CD4-positive, alpha-beta T cell treated with Interleukin-12 subunit alpha and Interleukin-12 subunit beta, for 1 hour (primary cell): ENCODE measurements around the gene SLX4.
A peak's percentile ranks its signal among the peaks of the same experiment; 100 is the strongest.

ENCODE experiments used
- DNase-seq: peaks from one replicate; pipeline ENCODE4 v3.0.0-alpha.2; 2020

The SLX4 gene

DNA sequence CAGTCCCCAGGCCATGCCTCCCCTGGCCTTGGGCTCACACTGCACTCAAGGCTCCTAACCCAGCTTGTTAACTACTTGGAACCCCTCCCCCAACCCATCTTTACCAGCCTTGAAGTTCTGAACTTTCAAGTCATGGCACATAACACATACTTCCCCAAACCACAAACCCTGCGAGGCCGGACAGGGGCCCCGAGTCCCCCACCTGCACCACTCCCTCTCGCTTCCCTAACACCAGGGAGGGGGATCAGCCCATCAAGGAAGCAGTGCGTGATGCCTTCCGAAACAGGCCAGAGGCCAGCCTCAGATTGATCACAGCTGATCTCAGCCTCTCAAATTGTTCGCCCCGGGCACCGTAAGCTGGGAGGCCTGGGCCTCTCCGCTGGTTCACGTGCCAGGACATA lies 31.2 kb downstream of the SLX4 start:
- no peak for DNase-seq

- DNase-seq, result no peak
These were observed 31.6 kb downstream of the SLX4 start for GRCh38 chr16:3579776-3580175.

DNA sequence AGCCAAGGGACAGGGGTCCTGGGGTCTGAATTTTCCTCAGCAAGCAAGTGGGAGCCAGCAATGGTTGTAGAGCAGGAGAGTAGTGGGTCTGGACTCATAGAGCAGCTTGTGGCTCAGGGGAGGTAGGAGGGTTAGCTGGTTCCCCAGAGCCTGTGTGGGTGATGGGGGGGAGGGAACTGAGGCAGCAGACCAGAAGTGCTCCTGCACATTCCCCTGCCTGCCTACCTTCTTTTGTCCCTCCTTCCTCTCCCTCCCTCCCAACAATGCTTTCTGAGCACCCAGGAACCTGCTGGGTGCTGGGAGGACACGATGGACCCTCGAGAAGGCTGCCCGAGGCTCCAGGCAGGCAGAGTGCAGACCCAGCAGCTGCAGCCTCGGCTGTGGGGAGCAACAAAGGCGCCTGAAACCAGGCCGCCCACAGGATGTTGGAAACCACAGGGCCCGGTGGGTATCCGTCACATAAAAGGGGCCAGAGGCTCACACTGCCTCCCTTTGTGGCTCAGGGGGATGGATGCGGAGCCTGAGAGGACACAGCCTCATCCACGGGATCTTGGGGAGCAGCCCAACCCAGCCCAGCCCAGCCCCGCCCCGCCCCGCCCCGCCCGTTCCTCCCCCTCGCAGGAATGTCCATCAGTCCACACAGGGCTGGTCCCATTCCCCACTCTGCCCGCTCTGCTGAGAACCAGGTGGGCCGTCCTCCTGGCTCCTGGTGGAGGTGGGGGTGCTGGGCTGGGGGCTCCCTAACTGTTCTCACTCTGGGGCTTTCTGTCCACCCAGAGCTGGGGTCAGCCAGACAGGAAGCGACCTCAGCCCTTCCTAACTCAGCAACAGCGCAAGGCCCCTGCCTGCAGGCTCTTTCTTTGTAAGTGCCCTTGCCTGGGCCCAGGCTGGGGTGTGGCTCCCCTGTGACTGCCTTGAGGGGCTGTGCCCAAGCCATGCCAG lies 32.5 kb downstream of the SLX4 start:
- peak; percentile 60 for DNase-seq

DNA sequence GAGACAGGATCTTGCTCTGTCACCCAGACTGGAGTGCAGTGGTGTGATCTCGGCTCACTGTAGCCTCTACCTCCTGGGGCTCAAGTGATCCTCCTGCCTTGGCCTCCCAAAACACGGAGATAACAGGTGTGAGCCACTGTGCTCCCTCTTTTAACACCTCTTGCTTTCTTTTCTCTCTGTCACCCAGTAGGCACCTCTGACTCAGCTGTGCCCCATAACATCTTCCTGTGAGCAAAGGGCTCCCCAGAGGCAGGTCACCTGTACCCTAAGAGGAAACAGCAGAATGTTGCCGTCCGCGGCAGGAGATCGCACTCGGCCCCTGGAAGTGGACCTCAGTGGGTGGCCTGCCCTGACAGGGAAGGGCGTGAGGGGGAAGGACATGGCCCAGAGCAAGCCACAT lies 33.3 kb downstream of the SLX4 start:
- peak; percentile 53 for DNase-seq

DNA sequence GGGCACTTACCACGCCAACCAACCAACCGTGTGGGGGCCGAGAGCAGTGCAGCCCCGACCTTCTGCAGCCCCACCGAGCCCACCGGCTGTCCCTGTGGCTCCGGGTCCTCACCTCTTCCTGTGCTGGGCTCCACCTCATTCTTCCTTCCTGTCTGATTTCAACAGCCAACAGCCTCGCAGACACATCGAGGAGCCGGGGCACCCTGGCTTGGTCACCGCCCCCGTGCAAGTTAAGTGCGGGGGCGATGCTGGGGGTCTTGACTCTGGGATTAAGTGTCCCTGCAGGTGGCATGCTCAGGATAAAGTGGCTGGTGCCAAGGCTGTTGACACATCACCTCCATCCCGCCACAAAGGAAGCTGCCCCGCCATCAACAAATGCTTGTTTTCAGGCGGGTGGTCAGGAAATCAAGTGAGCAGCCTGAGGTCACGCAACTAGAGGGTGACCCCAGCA lies 34.1 kb downstream of the SLX4 start, which contains the start of gene NLRC3:
Gene NLRC3, minus strand, starts transcription at position 102 of the 451 bp plus-strand sequence. CDS start 12,367 bp downstream, outside the sequence.
- DNase-seq, result peak; percentile 56

- DNase-seq, result peak; percentile 22
These were observed 35.2 kb downstream of the SLX4 start for GRCh38 chr16:3576211-3576610.

- no peak for DNase-seq
These were observed 35.9 kb downstream of the SLX4 start for GRCh38 chr16:3575491-3575890.

GRCh38 chr16:3574195-3574594 lies 37.2 kb downstream of the SLX4 start:
- DNase-seq, result no peak

DNA sequence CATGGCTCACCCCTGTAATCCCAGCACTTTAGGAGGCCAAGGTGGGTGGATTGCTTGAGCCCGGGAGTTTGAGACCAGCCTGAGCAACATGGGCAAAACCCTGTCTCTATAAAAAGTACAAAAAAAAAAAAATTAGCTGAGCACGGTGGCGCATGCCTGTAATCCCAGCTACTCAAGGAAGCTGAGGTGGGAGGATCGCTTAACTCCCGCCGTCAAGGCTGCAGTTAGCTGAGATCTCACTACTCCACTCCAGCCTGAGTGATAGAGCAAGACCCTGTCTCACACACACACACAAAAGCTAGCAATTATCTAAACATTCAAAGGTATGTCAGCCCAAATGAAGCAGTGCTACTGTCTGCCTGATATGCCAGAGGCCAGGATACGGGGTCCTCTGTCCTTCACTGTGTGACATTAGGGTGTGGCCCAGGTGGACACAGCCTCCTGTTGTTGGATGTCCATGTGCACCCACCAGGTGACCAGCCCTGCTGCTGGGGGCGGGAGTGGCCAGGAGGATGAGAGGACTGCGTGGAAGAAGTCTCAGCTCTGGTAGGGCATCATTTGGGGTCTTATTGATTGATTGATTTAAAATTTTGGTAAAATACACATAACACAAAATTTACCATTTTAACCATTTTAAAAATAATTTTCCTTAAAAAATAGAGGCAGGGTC lies 38.1 kb downstream of the SLX4 start:
- no peak for DNase-seq

- DNase-seq, result no peak
These were observed 40.9 kb downstream of the SLX4 start for GRCh38 chr16:3570420-3571062.

DNA sequence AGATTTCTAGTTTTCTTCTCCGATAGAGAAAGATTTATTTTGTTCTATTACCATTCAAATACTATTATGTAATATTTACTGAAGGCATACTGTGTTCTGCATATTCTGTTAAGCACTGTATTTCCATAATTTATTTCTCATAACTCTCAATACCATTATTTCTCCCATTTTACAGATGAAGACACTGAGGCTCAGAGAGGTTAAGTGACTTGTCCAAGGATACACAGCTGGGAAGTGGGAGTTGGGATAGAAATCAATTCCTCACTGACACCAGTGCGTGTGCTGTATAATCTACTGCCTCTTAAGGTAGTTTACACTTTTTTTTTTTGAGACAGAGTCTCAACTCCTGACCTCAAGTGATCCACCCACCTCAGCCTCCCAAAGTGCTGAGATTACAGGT lies 41.6 kb downstream of the SLX4 start:
- no peak for DNase-seq

GRCh38 chr16:3566990-3567389 lies 44.4 kb downstream of the SLX4 start:
- no peak for DNase-seq

- no peak for DNase-seq
These were observed 46.6 kb downstream of the SLX4 start for GRCh38 chr16:3564889-3565141.

DNA sequence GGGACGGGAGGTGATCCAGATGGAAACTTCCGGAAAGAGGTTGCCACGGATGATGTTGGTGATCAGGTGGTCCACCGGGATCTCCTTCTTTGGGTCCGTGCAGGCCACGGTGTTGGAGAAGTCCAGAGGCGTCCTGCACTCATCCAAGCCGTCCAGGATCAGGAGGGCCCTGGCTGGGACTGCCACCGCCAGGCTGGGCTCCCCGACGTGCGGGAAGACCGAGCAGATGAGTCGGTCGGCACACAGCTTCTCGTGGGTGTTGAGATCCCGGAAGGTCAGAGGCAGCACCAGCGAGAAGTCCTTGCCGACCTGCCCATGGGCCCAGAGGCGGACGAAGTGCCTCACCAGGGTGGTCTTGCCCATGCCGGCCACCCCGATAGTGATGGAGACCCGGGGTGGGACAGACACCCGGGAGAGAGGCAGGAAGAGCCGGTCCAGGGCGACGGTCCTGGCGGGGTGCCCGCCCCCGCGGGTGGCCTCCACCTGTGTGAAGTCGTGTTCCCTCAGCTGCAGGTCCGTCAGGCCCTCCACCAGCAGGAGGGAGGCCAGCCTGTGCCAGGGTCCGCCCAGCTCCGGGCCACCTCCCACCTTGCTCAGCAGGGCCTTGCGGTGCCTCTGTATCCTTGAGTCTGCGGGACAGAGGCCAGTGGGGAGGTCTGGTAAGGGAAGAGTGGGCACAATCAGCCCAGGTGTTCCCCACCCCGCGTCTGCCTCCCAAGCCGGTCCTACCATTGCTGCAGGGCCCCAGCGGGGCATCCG lies 47.1 kb downstream of the SLX4 start:
- no peak for DNase-seq

DNA sequence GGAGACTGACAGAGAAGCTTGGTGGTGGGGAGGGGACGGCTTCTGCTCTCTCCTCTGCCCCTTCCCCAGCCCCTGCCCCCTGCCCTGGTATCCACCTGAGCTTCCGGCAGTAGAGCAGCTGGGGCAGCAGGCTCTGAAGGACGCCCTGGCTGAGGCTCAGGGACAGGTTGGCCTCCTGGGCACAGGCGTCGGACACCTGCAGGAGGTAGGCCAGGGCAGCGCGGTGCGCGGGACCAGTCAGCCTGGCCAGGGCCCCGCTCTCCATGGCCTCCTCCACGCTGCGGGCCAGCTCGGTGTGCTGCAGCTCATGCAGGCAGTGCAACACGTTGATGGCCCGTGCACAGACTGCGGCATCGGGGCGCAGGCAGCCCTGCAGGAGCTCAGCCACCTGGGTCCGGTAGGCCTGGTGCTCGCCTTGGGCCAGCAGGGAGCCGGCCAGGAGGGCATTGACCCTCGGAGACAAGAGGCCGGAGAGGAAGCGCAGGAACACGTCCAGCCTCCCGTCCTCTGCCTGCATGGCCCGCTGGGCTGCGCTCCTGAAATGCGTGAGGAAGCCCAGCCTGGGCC lies 48.4 kb downstream of the SLX4 start:
- no peak for DNase-seq

- no peak for DNase-seq
These were observed 49.8 kb downstream of the SLX4 start for GRCh38 chr16:3561626-3562025.

- no peak for DNase-seq
These were observed 57.0 kb downstream of the SLX4 start for GRCh38 chr16:3554351-3554928.

- no peak for DNase-seq
These were observed 58.1 kb downstream of the SLX4 start for GRCh38 chr16:3553138-3553923.

- no peak for DNase-seq
These were observed 60.3 kb downstream of the SLX4 start for GRCh38 chr16:3550851-3551847.

GRCh38 chr16:3549906-3550305 lies 61.5 kb downstream of the SLX4 start:
- no peak for DNase-seq
